K562 (cell line): ENCODE measurements around the gene NOPCHAP1. TPM values are rescaled to one million over a fixed set of nuclear protein-coding genes. Genes with fewer than 3 reads are reported as not detected.

Experiments used
- ADNP ChIP-seq: fragments of 200-800 bp; sonication (Bioruptor generic); IDR thresholded peaks from 2 replicates; pipeline ENCODE4 v1.6.1; 2016; ENCODE audit warnings: missing genetic modification characterization, missing compliant biosample characterization
- E2F4 ChIP-seq: sonication (generic); formaldehyde crosslinking; IDR thresholded peaks from 2 replicates; pipeline ENCODE4 v1.8.0; 2022; ENCODE audit warnings: mild to moderate bottlenecking, low read depth, missing genetic modification reagents
- ID3 ChIP-seq, 2 experiments: fragments of 250-450 bp in 1 of 2; fragments of 450-650 bp in 1 of 2; sonication (Bioruptor Pico) in 1 of 2; IDR thresholded peaks; 2 replicates each; pipeline versions ENCODE4 v1.6.1 to v1.8.0; 2016 to 2021; ENCODE audit warnings: mild to moderate bottlenecking in 2 of 2, moderate library complexity in 2 of 2, missing compliant biosample characterization in 1 of 2, missing genetic modification characterization in 1 of 2
- MITF ChIP-seq: IDR thresholded peaks from 2 replicates; pipeline ENCODE4 v1.6.1; 2014; ENCODE audit warnings: antibody characterized with exemption
- MTA2 ChIP-seq: fragments of 450-650 bp; IDR thresholded peaks from 2 replicates; pipeline ENCODE4 v1.6.1; 2016; ENCODE audit warnings: low read depth
- MTF1 ChIP-seq: fragments of 250-450 bp; sonication (Bioruptor Pico); IDR thresholded peaks from 2 replicates; pipeline ENCODE4 v1.9.0; 2021; ENCODE audit warnings: moderate library complexity, mild to moderate bottlenecking, inconsistent platforms, borderline replicate concordance
- NFRKB ChIP-seq: fragments of 450-650 bp; IDR thresholded peaks from 2 replicates; pipeline ENCODE4 v1.6.1; 2016; ENCODE audit warnings: low read depth
- PRPF4 ChIP-seq: fragments of 200-400 bp; formaldehyde crosslinking; IDR thresholded peaks from one replicate; pipeline ENCODE4 v1.6.1; 2017; ENCODE audit warnings: low read length, low read depth, mild to moderate bottlenecking; ENCODE audit not compliant: insufficient read depth, poor library complexity, severe bottlenecking
- RBM17 ChIP-seq: fragments of 200-400 bp; formaldehyde crosslinking; IDR thresholded peaks from 2 replicates; pipeline ENCODE4 v1.6.1; 2017; ENCODE audit warnings: low read depth, mild to moderate bottlenecking, low read length, borderline replicate concordance
- SIN3B ChIP-seq: fragments of 450-650 bp; IDR thresholded peaks from 2 replicates; pipeline ENCODE4 v1.6.1; 2017; ENCODE audit warnings: low read depth, mild to moderate bottlenecking, moderate library complexity
- SMAD4 ChIP-seq: fragments of 250-450 bp; sonication (Bioruptor Pico); conservative IDR thresholded peaks from 2 replicates; pipeline ENCODE4 v1.8.0; 2021; ENCODE audit warnings: inconsistent platforms, mild to moderate bottlenecking, moderate library complexity
- SUPT5H ChIP-seq: fragments of 450-650 bp; IDR thresholded peaks from 2 replicates; pipeline ENCODE4 v1.6.1; 2016
- UBTF ChIP-seq, 2 experiments: IDR thresholded peaks; 2 replicates each; pipeline ENCODE4 v1.6.1; 2012; ENCODE audit warnings: improper control_type of control experiment in 2 of 2, low read depth in 2 of 2, low read length in 2 of 2, borderline replicate concordance in 1 of 2
- USF1 ChIP-seq: sonication (generic); formaldehyde crosslinking; IDR thresholded peaks from 2 replicates; pipeline ENCODE4 v1.9.0; 2022; ENCODE audit warnings: mild to moderate bottlenecking, missing genetic modification reagents
- ZNF518B ChIP-seq: fragments of 250-450 bp; sonication (Bioruptor Pico); IDR thresholded peaks from 2 replicates; pipeline ENCODE4 v1.5.0; 2021; ENCODE audit warnings: mild to moderate bottlenecking, moderate library complexity
- ZNF583 ChIP-seq: fragments of 250-450 bp; sonication (Bioruptor Pico); IDR thresholded peaks from 2 replicates; pipeline ENCODE4 v1.4.0; 2020
- ZNF778 ChIP-seq: fragments of 450-650 bp; formaldehyde crosslinking; IDR thresholded peaks from 2 replicates; pipeline ENCODE4 v1.4.0; 2020; ENCODE audit warnings: mild to moderate bottlenecking, moderate library complexity
- polyA plus RNA-seq, 8 experiments: library from polyadenylated mRNA; depleted of rRNA in 4 of 8; stranded (reverse) in 5 of 8; unstranded in 3 of 8; fragments of >200 nt; fragmentation: Nextera tagmentation in 2 of 8; fragmentation: Illumina TruSeq in 1 of 8; extraction: Ambion mirVana in 2 of 8; extraction: Trizol in 1 of 8; gene quantifications; 2 replicates each; pipeline versions ENCODE4 v1.2.1 to v1.2.3, GENCODE V29; 2011 to 2014; ENCODE audit warnings: inconsistent platforms in 1 of 8, missing spikeins in 1 of 8
- total RNA-seq, 7 experiments: library from RNA; depleted of rRNA in 6 of 7; stranded (reverse); fragments of >200 nt in 6 of 7; fragmentation: Illumina TruSeq in 2 of 7; extraction: Trizol in 2 of 7; gene quantifications; 2 replicates each; pipeline versions ENCODE4 v1.2.1 to v1.2.3, GENCODE V29; 2011 to 2021; ENCODE audit warnings: low replicate concordance in 1 of 7

Gene NOPCHAP1
- total and polyA plus RNA-seq, 9 of the 15 experiments (the other 6 are each of a cell fraction or from before 2014, with no cell fraction given), result 19.4 to 108 (median 33.4) TPM

- TF ChIP-seq E2F4 (CRISPR knock-in tag), result no peak
- TF ChIP-seq ADNP (tag), result no peak
- TF ChIP-seq ZNF778 (CRISPR knock-in tag), result no peak
- no peak for TF ChIP-seq SMAD4 (CRISPR knock-in tag)
- peak; percentile 73 for TF ChIP-seq USF1 (CRISPR knock-in tag)
- no peak for TF ChIP-seq ZNF583 (CRISPR knock-in tag)
- no peak for TF ChIP-seq ID3 (CRISPR knock-in tag; IDR thresholded peaks at IDR 0.05)
- TF ChIP-seq ID3 (tag; IDR thresholded peaks at IDR 0.05), result no peak
- TF ChIP-seq MTF1, result no peak
- no peak for TF ChIP-seq MTA2
- TF ChIP-seq SUPT5H, result no peak
- TF ChIP-seq RBM17, result no peak
- TF ChIP-seq NFRKB, result no peak
- TF ChIP-seq PRPF4, result no peak
- no peak for TF ChIP-seq SIN3B
- TF ChIP-seq UBTF (IDR thresholded peaks at IDR 0.05; ENCODE audit: borderline replicate concordance in 1 of 2, low read depth in 2 of 2, low read length in 2 of 2), result no peak
- TF ChIP-seq ZNF518B, result no peak
- no peak for TF ChIP-seq MITF
Observed at GRCh38 chr12:104958001-104958804, 27.9 kb upstream of the NOPCHAP1 start, which contains the start of gene SLC41A2 (continued).
